ENCODE results near the gene XRRA1. TPM values are rescaled to one million over a fixed set of nuclear protein-coding genes. Genes with fewer than 3 reads are reported as not detected.

Gene XRRA1
- total and polyA plus RNA-seq, 2 of the 4 experiments (the other 2 are of a cell fraction), result 5.4 to 6.3 TPM

DNA sequence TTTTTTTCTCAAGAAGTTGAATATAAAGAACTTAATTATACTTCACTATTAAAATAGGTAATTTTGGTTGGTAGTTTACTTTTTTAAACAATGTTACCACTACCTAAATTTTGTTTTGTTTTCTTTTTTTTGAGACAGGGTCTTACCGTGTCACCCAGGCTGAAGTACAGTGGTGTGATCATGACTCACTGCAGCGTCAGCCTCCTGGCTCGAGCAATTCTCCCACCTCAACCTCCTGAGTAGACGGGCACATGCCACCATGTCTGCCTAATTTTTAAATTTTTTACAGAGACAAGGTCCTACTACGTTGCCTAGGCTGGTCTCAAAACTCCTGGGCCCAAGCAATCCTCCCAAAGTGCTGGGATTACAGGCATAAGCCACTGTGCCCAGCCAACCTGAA, 17.8 kb upstream of the XRRA1 start:
- H3K36me3 ChIP-seq (ENCODE audit: control insufficient read depth, insufficient read depth, low read length), result peaks cover 13% of the 10 kb centered on the region
- H3K23ac ChIP-seq (ENCODE audit: low read depth, low read length), result no peak overlapping the region
- no peak overlapping the region for H2BK5ac ChIP-seq (ENCODE audit: low read depth, low read length, poor library complexity, severe bottlenecking)
- no peak overlapping the region for H3K4ac ChIP-seq (ENCODE audit: low read depth, low read length)
- no peak overlapping the region for H3K4me2 ChIP-seq (ENCODE audit: low read depth, low read length)
- in situ Hi-C loops (cut with MboI; ENCODE audit: low sequenced_read_pairs), result no loop called here
- intact Hi-C loops (cut with micrococcal nuclease), result no loop called here
- ChIA-PET POLR2A (ENCODE audit: unreplicated experiment) (no interaction called here), CTCF (no interaction called here)
- H3K56ac ChIP-seq (ENCODE audit: extremely low read depth, insufficient read depth, low read length), result no peak overlapping the region
- DNase-seq (no peak), ATAC-seq (ENCODE audit: low read depth) (no peak)
- no peak overlapping the region for H3K18ac ChIP-seq (ENCODE audit: low read depth, low read length)
- no peak overlapping the region for H2AK9ac ChIP-seq (replicated peaks; ENCODE audit: low read depth, low read length, poor library complexity)
- no peak overlapping the region for H2AFZ ChIP-seq (replicated peaks; ENCODE audit: low read length, poor library complexity)
- H2BK120ac ChIP-seq (ENCODE audit: low read depth, low read length), result no peak overlapping the region
- WGBS, 2 experiments (ENCODE audit: extremely low coverage in 2 of 2, insufficient read length in 1 of 2), result no CpG with 5 or more reads among the region's 5 CpGs
- dilution Hi-C loops (cut with HindIII; ENCODE audit: low sequenced_read_pairs, unreplicated experiment), result no loop called here
- no peaks in the 10 kb centered on the region for H3K27me3 ChIP-seq (ENCODE audit: control insufficient read depth, insufficient read depth, low read length)
- no TSS peak for BruUV-seq (replicated peaks)
- no peaks in the 10 kb centered on the region for H3K9me3 ChIP-seq (ENCODE audit: control insufficient read depth, insufficient read depth, low read length)
- peaks cover 16% of the 10 kb centered on the region for H4K20me1 ChIP-seq (ENCODE audit: insufficient read depth, low read length)
- H3K4me3 ChIP-seq (ENCODE audit: insufficient read depth, low read depth, low read length), result no peak overlapping the region
- H2AK5ac ChIP-seq (ENCODE audit: low read depth, low read length), result no peak overlapping the region
- no peak overlapping the region for H4K91ac ChIP-seq (ENCODE audit: insufficient read depth, low read depth, low read length)
- H4K8ac ChIP-seq (ENCODE audit: low read depth in 2 of 2, low read length in 2 of 2), result no peak overlapping the region
- no peak overlapping the region for H3K9ac ChIP-seq (ENCODE audit: low read depth, low read length)
- no peak overlapping the region for H4K5ac ChIP-seq (ENCODE audit: low read depth, low read length)
- H3K79me1 ChIP-seq (ENCODE audit: low read depth in 1 of 2, low read length in 2 of 2), result peaks cover 31 to 61% of the 10 kb centered on the region in 2 experiments
- H2BK15ac ChIP-seq (ENCODE audit: low read depth, low read length), result no peak overlapping the region
- H2BK20ac ChIP-seq (ENCODE audit: low read depth, low read length), result no peak overlapping the region
- no peak overlapping the region for H3K14ac ChIP-seq (replicated peaks; ENCODE audit: low read depth, low read length)
- H3K4me1 ChIP-seq (ENCODE audit: control insufficient read depth, insufficient read depth, low read length), result no peaks in the 10 kb centered on the region
- H3K9me1 ChIP-seq (ENCODE audit: insufficient read depth, low read length), result peaks cover under 1% of the 10 kb centered on the region; the same call in 1 of the 2 replicates
- H3K27ac ChIP-seq (ENCODE audit: insufficient read depth, low read length), result no peak overlapping the region
- TF ChIP-seq SMC3 (IDR thresholded peaks at IDR 0.05; ENCODE audit: low read depth, low read length) (no peak), RCOR1 (IDR thresholded peaks at IDR 0.05; ENCODE audit: insufficient replicate concordance, low read length) (no peak), FOS (IDR thresholded peaks at IDR 0.05; ENCODE audit: low read depth, low read length) (no peak), CHD1 (IDR thresholded peaks at IDR 0.05; ENCODE audit: low read depth, low read length) (no peak), POLR2A (IDR thresholded peaks at IDR 0.05; ENCODE audit: low read depth, low read length) (no peak), NFE2L2 (IDR thresholded peaks at IDR 0.05; ENCODE audit: low read depth, low read length) (no peak), BHLHE40 (IDR thresholded peaks at IDR 0.05; ENCODE audit: low read depth, low read length) (no peak), RAD21 (IDR thresholded peaks at IDR 0.05; ENCODE audit: low read length) (no peak), CEBPB (IDR thresholded peaks at IDR 0.05; ENCODE audit: low read depth, low read length) (no peak), RFX5 (IDR thresholded peaks at IDR 0.05; ENCODE audit: low read depth, low read length) (no peak), MAZ (IDR thresholded peaks at IDR 0.05; ENCODE audit: borderline replicate concordance, low read depth, low read length) (no peak), MXI1 (IDR thresholded peaks at IDR 0.05; ENCODE audit: borderline replicate concordance, low read depth, low read length) (no peak), MAFK (IDR thresholded peaks at IDR 0.05; ENCODE audit: low read depth, low read length) (no peak)
- TF ChIP-seq, protein P1, sequence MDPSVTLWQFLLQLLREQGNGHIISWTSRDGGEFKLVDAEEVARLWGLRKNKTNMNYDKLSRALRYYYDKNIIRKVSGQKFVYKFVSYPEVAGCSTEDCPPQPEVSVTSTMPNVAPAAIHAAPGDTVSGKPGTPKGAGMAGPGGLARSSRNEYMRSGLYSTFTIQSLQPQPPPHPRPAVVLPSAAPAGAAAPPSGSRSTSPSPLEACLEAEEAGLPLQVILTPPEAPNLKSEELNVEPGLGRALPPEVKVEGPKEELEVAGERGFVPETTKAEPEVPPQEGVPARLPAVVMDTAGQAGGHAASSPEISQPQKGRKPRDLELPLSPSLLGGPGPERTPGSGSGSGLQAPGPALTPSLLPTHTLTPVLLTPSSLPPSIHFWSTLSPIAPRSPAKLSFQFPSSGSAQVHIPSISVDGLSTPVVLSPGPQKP (IDR thresholded peaks at IDR 0.05; ENCODE audit: borderline replicate concordance, low read depth, low read length), result no peak
- TF ChIP-seq, protein P2, sequence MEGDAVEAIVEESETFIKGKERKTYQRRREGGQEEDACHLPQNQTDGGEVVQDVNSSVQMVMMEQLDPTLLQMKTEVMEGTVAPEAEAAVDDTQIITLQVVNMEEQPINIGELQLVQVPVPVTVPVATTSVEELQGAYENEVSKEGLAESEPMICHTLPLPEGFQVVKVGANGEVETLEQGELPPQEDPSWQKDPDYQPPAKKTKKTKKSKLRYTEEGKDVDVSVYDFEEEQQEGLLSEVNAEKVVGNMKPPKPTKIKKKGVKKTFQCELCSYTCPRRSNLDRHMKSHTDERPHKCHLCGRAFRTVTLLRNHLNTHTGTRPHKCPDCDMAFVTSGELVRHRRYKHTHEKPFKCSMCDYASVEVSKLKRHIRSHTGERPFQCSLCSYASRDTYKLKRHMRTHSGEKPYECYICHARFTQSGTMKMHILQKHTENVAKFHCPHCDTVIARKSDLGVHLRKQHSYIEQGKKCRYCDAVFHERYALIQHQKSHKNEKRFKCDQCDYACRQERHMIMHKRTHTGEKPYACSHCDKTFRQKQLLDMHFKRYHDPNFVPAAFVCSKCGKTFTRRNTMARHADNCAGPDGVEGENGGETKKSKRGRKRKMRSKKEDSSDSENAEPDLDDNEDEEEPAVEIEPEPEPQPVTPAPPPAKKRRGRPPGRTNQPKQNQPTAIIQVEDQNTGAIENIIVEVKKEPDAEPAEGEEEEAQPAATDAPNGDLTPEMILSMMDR (conservative IDR thresholded peaks at IDR 0.05; ENCODE audit: low read depth, low read length), result no peak
- TF ChIP-seq, protein P3, sequence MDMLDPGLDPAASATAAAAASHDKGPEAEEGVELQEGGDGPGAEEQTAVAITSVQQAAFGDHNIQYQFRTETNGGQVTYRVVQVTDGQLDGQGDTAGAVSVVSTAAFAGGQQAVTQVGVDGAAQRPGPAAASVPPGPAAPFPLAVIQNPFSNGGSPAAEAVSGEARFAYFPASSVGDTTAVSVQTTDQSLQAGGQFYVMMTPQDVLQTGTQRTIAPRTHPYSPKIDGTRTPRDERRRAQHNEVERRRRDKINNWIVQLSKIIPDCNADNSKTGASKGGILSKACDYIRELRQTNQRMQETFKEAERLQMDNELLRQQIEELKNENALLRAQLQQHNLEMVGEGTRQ (IDR thresholded peaks at IDR 0.05; ENCODE audit: low read depth, low read length), result no peak
